HG03521 (cell line): ENCODE results near the gene LBX1.
"Not testable (repeated sequence)": the region's sequence is repeated elsewhere in the genome, so short reads cannot be mapped to it uniquely, and the experiment has no call there.

Experiments
- ATAC-seq: cut with Tn5 transposase; IDR thresholded peaks from one replicate; pipeline ENCODE4 v1.9.1; 2021; ENCODE audit warnings: mild to moderate bottlenecking, moderate library complexity; ENCODE audit not compliant: unreplicated experiment

Gene LBX1

DNA sequence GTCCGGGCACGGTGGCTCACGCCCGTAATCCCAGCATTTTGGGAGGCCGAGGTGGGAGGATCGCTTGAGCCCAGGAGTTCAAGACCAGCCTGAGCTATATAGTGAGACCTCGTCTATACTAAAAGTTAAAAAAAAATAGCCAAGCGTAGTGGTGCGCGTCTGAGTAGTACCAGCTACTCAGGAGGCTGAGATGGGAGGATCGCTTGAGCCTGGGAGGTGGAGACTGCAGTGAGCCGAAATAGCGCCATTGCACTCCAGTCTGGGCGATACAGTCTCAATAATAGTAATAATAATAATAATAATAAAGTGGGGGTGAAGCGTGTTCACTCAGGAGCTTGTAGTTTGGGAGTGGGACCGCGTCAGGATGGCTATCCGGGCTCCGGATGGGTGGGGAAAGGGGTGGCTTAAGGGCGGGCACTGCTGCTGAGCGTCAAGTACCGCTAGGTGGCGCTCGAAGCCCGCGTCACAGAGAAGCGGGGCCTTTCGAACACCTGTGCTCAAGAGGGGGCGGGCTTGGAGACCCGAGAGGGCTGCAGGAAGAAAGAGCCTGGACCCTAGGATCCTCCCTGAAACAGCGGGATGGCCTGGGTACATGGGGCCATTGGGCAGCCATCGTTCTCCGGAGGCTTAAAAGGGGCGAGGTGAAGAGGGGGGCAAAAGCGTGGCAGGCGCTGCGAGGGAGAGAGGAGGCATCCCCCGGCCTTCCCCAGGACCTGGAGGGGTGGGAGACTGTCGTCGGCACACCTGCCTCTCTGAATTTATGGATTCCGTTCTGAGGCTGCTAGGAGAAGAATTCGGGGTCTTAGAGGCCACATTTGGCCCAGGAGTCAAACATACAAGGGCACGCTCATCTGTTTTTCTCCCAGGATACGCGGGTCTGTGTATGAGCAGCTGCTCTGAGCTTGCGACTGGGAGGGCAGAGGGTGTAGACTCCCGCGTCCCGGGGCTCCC lies 14.5 kb downstream of the LBX1 start:
- no peak for ATAC-seq

DNA sequence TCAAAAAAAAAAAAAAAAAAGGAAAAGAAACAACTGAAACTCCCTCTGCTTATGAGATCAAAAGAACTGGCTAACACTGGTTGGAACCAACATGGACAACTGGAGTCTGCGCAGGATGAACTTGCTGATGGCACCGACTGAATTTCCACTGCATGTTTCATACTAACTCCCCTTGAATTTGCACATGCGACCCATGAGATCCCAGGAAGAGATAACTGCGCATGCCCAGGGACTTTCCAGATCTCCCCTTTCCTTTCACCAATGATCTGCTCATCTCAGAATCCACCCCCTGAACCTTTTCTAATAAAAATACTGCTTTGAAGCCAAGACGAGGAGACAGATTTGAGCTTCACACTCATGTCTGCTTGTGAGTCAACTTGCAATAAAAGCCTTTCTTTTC lies 20.7 kb downstream of the LBX1 start:
- no peak for ATAC-seq

DNA sequence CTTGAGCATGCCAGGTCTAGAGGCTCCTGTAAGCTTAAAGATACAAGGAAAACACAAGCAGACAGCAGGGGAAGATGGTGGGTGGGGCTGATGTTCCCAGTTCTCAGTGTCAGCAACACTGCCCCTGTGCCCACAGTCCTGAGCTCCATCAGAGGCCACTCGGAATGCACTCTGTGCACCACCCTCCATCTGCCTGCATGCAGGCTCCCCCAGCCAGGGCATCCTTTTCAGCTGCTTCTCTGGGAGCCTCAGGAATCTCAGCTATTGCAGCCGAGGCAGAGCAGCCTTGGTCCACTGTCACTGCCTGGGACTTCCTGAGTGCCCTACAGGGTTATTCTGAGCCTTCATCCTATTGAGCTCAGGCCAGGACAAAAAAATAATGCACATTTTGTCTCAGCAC lies 22.2 kb downstream of the LBX1 start:
- ATAC-seq = no peak

DNA sequence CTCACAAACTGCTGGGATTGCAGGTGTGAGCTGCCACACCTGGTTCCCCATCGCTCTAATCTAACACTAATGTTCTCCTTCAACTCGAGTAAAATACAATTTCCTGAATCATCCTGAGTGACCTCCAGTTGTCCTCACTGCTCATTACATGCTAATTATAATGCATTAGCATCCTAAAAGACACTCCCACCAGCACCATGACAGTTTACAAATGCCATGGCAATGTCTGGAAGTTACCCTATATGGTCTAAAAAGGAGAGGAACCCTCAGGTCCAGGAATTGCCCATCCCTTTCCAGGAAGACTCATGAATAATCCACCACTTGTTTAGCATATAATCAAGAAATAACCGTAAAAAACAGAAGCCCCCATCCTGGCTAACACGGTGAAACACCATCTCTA lies 26.6 kb downstream of the LBX1 start:
- not testable (repeated sequence) for ATAC-seq

DNA sequence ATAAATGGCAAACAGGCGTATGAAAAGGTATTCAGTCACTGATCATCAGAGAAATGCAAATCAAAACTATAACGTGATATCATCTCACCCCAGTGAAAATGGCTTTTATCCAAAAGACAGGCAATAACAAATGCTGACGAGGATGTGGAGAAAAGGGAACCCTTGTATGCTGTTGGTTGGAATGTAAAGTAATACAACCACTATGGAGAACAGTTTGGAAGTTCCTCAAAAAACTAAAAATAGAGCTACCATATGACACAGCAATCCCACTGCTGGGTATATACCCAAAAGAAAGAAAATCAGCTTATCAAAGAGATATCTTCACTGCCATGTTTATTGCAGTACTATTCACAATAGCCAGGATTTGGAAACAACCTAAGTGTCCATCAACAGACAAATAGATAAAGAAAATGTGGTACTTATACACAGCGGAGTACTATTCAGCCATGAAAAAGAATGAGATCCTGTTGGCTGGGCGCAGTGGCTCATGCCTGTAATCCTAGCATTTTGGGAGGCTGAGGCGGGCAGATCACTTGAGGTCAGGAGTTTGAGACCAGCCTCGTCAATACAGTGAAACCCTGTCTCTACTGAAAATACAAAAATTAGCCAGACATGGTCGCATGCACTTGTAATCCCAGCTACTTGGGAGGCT lies 30.8 kb downstream of the LBX1 start:
- ATAC-seq = not testable (repeated sequence)

DNA sequence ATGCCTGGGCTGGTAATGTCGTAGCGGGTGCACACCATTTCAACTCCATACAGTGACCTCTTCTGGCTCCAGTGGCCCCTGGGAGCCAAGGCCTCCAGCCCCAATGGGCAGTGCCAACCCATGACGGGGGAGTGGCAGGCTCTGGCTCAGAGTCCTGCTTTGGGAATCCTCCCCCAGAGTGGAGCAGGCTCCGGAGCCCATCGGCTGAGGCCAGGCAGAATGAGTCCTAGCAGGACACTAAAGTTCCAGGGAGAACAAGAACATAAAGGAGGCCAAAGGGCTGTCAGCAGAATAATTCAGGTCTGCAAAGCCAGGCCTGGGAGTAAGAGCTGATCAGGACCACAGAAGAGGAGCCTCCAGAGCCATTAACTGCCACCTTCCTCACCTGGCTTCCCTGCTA lies 33.3 kb downstream of the LBX1 start:
- ATAC-seq = no peak

DNA sequence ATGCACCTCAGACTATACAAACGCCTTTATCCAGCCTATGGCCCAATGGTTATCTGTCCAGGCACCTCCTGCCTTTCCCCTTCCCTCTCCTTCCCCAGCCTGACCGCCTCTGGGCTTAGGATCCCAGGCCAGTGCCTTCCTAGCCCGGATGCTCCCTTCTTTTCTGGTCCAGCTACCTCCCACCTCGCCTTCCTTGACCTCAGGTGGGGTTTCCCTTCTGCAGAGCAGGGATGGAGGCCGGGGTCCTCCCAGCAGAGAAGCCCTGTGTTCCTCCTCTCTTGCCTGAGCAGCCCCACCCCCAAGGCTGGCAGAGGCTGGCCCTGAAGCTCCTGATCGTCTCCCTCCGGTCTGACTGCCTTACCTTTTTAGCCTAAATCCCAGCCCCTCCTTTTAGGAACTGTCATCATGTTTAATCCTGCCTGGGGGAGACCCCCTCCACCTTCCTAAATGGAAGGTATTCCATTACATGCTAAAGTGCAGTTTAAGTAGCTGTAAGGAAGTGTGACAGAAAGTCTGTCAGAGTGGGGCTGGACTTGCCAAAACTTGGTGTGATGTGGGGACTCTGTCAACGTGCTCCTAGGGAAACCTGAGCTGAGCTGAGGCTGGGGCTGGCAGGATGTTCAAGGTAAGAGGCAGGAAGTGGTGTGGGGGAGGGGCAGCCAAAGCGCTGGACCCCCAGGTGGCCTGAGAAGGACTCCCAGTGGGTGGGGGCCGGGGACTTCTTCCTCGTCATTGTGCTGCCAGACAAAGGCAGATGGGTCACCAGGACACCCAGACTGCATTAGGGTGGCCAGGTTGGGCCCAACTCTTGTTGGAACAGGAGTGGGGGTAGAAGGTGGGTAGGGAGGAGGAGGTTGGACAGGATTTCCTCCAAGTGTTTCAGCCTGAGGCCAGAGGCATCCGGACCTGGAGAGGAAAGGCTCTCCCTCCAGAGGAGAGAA lies 39.5 kb downstream of the LBX1 start:
- ATAC-seq = no peak

DNA sequence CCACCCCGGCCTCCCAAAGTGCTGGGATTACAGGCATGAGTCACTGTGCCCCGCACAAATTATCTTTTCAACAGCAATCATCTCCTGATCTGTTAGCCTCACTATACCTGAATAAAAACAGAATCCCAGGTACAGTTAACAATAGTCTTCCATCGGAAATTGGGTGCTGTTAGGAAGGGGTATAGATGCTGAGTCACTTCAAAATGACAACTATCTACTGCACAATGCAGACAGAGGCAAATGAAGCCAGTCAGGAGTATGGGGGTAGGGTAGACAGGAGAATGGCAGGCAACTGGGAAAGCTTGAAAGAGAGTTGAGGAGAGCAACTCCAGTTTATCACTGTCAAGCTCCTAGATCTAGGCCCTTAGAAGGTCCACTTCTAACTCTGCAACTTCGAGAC lies 40.3 kb downstream of the LBX1 start:
- ATAC-seq = no peak

DNA sequence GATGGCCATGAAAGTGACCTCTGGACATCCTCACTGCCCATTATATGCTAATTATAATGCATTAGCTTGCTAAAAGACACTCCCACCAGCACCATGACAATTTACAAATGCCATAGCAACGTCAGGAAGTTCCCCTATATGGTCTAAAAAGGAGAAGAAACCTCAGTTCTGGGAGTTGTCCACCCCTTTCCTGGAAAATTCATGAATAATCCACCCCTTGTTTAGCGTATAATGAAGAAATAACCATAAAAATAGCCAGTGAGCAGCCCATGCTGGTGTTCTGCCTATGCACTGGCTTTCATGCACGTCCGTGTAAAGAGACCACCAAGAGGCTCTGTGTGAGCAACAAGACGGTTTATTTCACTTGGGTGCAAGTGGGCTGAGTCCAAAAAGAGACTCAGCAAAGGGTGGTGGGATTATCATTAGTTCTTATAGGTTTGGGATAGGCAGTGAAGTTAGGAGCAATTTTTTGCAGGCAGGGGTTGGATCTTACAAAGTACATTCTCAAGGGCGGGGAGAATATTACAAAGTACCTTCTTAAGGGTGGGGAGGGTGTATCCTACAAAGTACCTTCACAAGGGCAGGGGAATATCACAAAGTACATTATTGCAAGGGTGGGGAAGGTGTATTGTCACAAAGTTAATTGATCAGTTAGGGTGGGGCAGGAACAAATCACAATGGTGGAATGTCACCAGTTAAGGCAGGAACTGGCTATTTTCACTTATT lies 45.6 kb downstream of the LBX1 start:
- ATAC-seq = no peak

DNA sequence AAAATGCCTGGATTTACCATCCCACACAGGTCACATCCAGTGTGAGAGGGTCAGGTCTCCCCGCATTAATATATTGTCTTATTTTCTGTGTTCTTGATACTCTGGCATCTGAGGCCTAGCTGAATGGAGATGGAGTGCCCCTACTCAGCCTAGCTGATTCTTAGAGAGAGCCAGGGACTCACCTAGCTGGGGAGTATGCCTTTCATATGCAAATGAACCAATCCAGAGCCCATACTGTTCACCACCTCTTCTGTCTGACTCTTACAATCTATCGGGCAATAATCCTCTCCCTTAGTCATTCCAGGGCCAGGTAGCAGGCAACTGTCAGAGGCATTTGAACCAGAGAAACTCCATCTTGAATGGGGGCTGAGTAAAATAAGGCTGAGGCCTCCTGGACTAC lies 46.3 kb downstream of the LBX1 start:
- ATAC-seq = no peak
